Esophagus muscularis mucosa (tissue), 4 donors: ENCODE results near the gene KIAA0753. TPM values are rescaled to one million over a fixed set of nuclear protein-coding genes. Genes with fewer than 3 reads are reported as not detected.

Experiments used
- DNase-seq: peaks from one replicate; pipeline ENCODE4 v3.0.0-alpha.2; 2017; ENCODE audit errors: extremely low spot score
- H3K27ac ChIP-seq, 4 donors: fragments of 200-600 bp; sonication (generic); replicated peaks in 1 of 4; 1 replicate in 3 of 4; 2 replicates in 1 of 4; pipeline ENCODE4 v1.5.1; 2016 to 2019; ENCODE audit warnings: mild to moderate bottlenecking in 1 of 4
- H3K27me3 ChIP-seq, 4 donors: fragments of 200-600 bp; sonication (generic); one replicate each; pipeline versions ENCODE4 v1.5.1 to v1.6.0; 2016 to 2019
- H3K36me3 ChIP-seq, 4 donors: fragments of 200-600 bp; sonication (generic); one replicate each; pipeline ENCODE4 v1.5.1; 2016 to 2019
- H3K4me1 ChIP-seq, 4 donors: fragments of 200-600 bp; sonication (generic); one replicate each; pipeline ENCODE4 v1.5.1; 2016 to 2019
- H3K4me3 ChIP-seq, 4 donors: fragments of 200-600 bp; sonication (generic); 1 replicate in 2 of 4; 2 replicates in 2 of 4; pipeline ENCODE4 v1.5.1; 2016 to 2019; ENCODE audit warnings: mild to moderate bottlenecking in 4 of 4, moderate library complexity in 1 of 4
- H3K9me3 ChIP-seq, 4 donors: fragments of 200-600 bp; sonication (generic); 1 replicate in 3 of 4; 2 replicates in 1 of 4; pipeline ENCODE4 v1.5.1; 2016 to 2019
- CTCF ChIP-seq, 3 experiments: fragments of 200-600 bp in 2 of 3; fragments of 450-650 bp in 1 of 3; sonication (generic) in 2 of 3; IDR thresholded peaks; one replicate each; pipeline ENCODE4 v1.5.1; 2017 to 2019; ENCODE audit warnings: antibody characterized with exemption in 3 of 3, mild to moderate bottlenecking in 2 of 3, moderate library complexity in 1 of 3
- EP300 ChIP-seq: sonication (generic); formaldehyde crosslinking; IDR thresholded peaks from one replicate; pipeline ENCODE4 v1.6.1; 2017; ENCODE audit warnings: antibody characterized with exemption
- POLR2A ChIP-seq: fragments of 450-650 bp; IDR thresholded peaks from one replicate; pipeline ENCODE4 v1.6.1; 2017; ENCODE audit warnings: antibody characterized with exemption, moderate library complexity, mild to moderate bottlenecking, low read depth
- POLR2AphosphoS5 ChIP-seq, 2 donors: sonication (generic); formaldehyde crosslinking; IDR thresholded peaks; one replicate each; pipeline ENCODE4 v1.6.1; 2017; ENCODE audit warnings: antibody characterized with exemption in 2 of 2
- WGBS: methylation state at CpG from one replicate; pipeline ENCODE4 v1.1.5; 2018; 5-methylcytosine and 5-hydroxymethylcytosine counted together
- intact Hi-C: fragments of 100-400 bp; cut with DNase I; formaldehyde crosslinking; loops from one replicate; pipeline ENCODE4 v1.15.1; 2023
- total RNA-seq, 4 donors: library from RNA; depleted of rRNA; stranded (reverse); fragments of >200 nt; gene quantifications; one replicate each; pipeline versions ENCODE4 v1.1.0 to v1.2.1, GENCODE V29; 2016

Gene KIAA0753
- total RNA-seq, 4 donors from 2014 or later, result 36.9 to 73.9 (median 46.4) TPM

GRCh38 chr17:6684460-6684783, 43.9 kb upstream of the KIAA0753 start:
- no peak for DNase-seq
- TF ChIP-seq EP300, result no peak
- TF ChIP-seq CTCF (IDR thresholded peaks at IDR 0.05), result no peak
- TF ChIP-seq POLR2A, result no peak
- no peak for TF ChIP-seq POLR2AphosphoS5 (IDR thresholded peaks at IDR 0.05)
- WGBS, result 60% methylated on average over 4 of the region's 7 CpGs

GRCh38 chr17:6683730-6684459, 43.4 kb upstream of the KIAA0753 start:
- no peak overlapping the region for H3K27ac ChIP-seq
- no peak overlapping the region for H3K4me3 ChIP-seq
- H3K9me3 ChIP-seq, result no peaks in the 10 kb centered on the region
- intact Hi-C loops, result no loop called here
- WGBS, result 74% methylated on average over 3 of the region's 3 CpGs
- TF ChIP-seq CTCF (IDR thresholded peaks at IDR 0.05) (no peak), POLR2A (no peak), EP300 (no peak), POLR2AphosphoS5 (IDR thresholded peaks at IDR 0.05) (no peak)
- H3K36me3 ChIP-seq, result no peaks in the 10 kb centered on the region
- H3K4me1 ChIP-seq, result no peaks in the 10 kb centered on the region
- DNase-seq, result no peak
- H3K27me3 ChIP-seq, result peaks cover 0 to 43% (median 0%) of the 10 kb centered on the region in 4 donors

More at GRCh38 chr17:6684460-6684783, 43.9 kb upstream of the KIAA0753 start:
- Histone ChIP-seq H3K36me3 (no peaks in the 10 kb centered on the region), H3K4me3 (no peak overlapping the region), H3K27me3 (peaks cover 0 to 43% (median 0%) of the 10 kb centered on the region in 4 donors), H3K27ac (no peak overlapping the region), H3K9me3 (no peaks in the 10 kb centered on the region), H3K4me1 (no peaks in the 10 kb centered on the region)
- intact Hi-C loops, result no loop called here

- intact Hi-C loops, result no loop called here
- Histone ChIP-seq H3K27ac (no peak overlapping the region), H3K4me3 (no peak overlapping the region), H3K9me3 (no peaks in the 10 kb centered on the region), H3K4me1 (no peaks in the 10 kb centered on the region), H3K36me3 (no peaks in the 10 kb centered on the region), H3K27me3 (peaks cover 0 to 50% (median 0%) of the 10 kb centered on the region in 4 donors)
- WGBS, result 82% methylated on average over 3 of the region's 3 CpGs
- TF ChIP-seq POLR2A (no peak), CTCF (IDR thresholded peaks at IDR 0.05) (no peak), EP300 (no peak), POLR2AphosphoS5 (IDR thresholded peaks at IDR 0.05) (no peak)
- DNase-seq, result no peak
These were observed 42.7 kb upstream of the KIAA0753 start for GRCh38 chr17:6683081-6683684.

GRCh38 chr17:6682339-6682738, 41.8 kb upstream of the KIAA0753 start:
- Histone ChIP-seq H3K9me3 (no peaks in the 10 kb centered on the region), H3K36me3 (no peaks in the 10 kb centered on the region), H3K4me1 (no peaks in the 10 kb centered on the region), H3K4me3 (no peak overlapping the region), H3K27ac (no peak overlapping the region), H3K27me3 (peaks cover 0 to 53% (median 0%) of the 10 kb centered on the region in 4 donors)
- TF ChIP-seq CTCF (IDR thresholded peaks at IDR 0.05), result no peak
- no peak for TF ChIP-seq EP300
- intact Hi-C loops, result no loop called here
- WGBS, result 84% methylated on average over 4 of the region's 4 CpGs
- no peak for DNase-seq

- H3K9me3 ChIP-seq, result no peaks in the 10 kb centered on the region
- H3K4me3 ChIP-seq, result no peak overlapping the region
- peaks cover 0 to 56% (median 0%) of the 10 kb centered on the region in 4 donors for H3K27me3 ChIP-seq
- no peaks in the 10 kb centered on the region for H3K4me1 ChIP-seq
- no peaks in the 10 kb centered on the region for H3K36me3 ChIP-seq
- no peak for DNase-seq
- intact Hi-C loops, result no loop called here
- no peak for TF ChIP-seq EP300
- TF ChIP-seq POLR2A, result no peak
- no peak for TF ChIP-seq CTCF (IDR thresholded peaks at IDR 0.05)
- no peak for TF ChIP-seq POLR2AphosphoS5 (IDR thresholded peaks at IDR 0.05)
- no peak overlapping the region for H3K27ac ChIP-seq
- 66% methylated on average over 5 of the region's 5 CpGs for WGBS
These were observed 41.2 kb upstream of the KIAA0753 start for GRCh38 chr17:6681671-6682070.
